DMS79 (cell line): ENCODE data around the gene MLLT3.

Experiments
- DNase-seq: peaks from one replicate; lab custom pipeline; 2025; lab: John Stamatoyannopoulos, UW

MLLT3 gene

GRCh38 chr9:20557285-20557684 is 65.0 kb downstream of the MLLT3 start:
- DNase-seq = no peak

- no peak for DNase-seq
Observed at GRCh38 chr9:20553558-20554149, 68.6 kb downstream of the MLLT3 start.

GRCh38 chr9:20552874-20553557 is 69.3 kb downstream of the MLLT3 start:
- DNase-seq = no peak

- DNase-seq = no peak
Observed at GRCh38 chr9:20551835-20552234, 70.5 kb downstream of the MLLT3 start.

- DNase-seq = no peak
Observed at GRCh38 chr9:20551236-20551635, 71.1 kb downstream of the MLLT3 start.

GRCh38 chr9:20550326-20550725 is 72.0 kb downstream of the MLLT3 start:
- no peak for DNase-seq

GRCh38 chr9:20549053-20549452 is 73.2 kb downstream of the MLLT3 start:
- no peak for DNase-seq

- DNase-seq = no peak
Observed at GRCh38 chr9:20545023-20545622, 77.2 kb downstream of the MLLT3 start.

- DNase-seq = no peak
Observed at GRCh38 chr9:20540169-20540863, 82.0 kb downstream of the MLLT3 start.

GRCh38 chr9:20538956-20539355 is 83.3 kb downstream of the MLLT3 start:
- DNase-seq = no peak

GRCh38 chr9:20538092-20538491 is 84.2 kb downstream of the MLLT3 start:
- no peak for DNase-seq

GRCh38 chr9:20537294-20537693 is 85.0 kb downstream of the MLLT3 start:
- DNase-seq = no peak

GRCh38 chr9:20532584-20532983 is 89.7 kb downstream of the MLLT3 start:
- DNase-seq = no peak

GRCh38 chr9:20529837-20530236 is 92.5 kb downstream of the MLLT3 start:
- DNase-seq = no peak

GRCh38 chr9:20528253-20528652 is 94.0 kb downstream of the MLLT3 start:
- DNase-seq = no peak

GRCh38 chr9:20526500-20527319 is 95.6 kb downstream of the MLLT3 start:
- no peak for DNase-seq

- DNase-seq = no peak
Observed at GRCh38 chr9:20524776-20525175, 97.5 kb downstream of the MLLT3 start.

- DNase-seq = no peak
Observed at GRCh38 chr9:20518737-20519136, 103.6 kb downstream of the MLLT3 start.

- DNase-seq = no peak
Observed at GRCh38 chr9:20513126-20513913, 109.0 kb downstream of the MLLT3 start.

GRCh38 chr9:20512636-20513035 is 109.7 kb downstream of the MLLT3 start:
- no peak for DNase-seq

- no peak for DNase-seq
Observed at GRCh38 chr9:20512106-20512505, 110.2 kb downstream of the MLLT3 start.
